ACHN (cell line): ENCODE results near the gene KCNQ4.

Experiments
- DNase-seq: peaks from one replicate; pipeline ENCODE4 v3.0.0-alpha.2; 2015
- in situ Hi-C: cut with HindIII; loops from 2 replicates; pipeline ENCODE4 v1.10.0; 2017; ENCODE audit warnings: low sequenced_read_pairs, low pct_ligation_motif_present, low pct_unique_long_range_greater_than_20kb

The KCNQ4 gene

DNA sequence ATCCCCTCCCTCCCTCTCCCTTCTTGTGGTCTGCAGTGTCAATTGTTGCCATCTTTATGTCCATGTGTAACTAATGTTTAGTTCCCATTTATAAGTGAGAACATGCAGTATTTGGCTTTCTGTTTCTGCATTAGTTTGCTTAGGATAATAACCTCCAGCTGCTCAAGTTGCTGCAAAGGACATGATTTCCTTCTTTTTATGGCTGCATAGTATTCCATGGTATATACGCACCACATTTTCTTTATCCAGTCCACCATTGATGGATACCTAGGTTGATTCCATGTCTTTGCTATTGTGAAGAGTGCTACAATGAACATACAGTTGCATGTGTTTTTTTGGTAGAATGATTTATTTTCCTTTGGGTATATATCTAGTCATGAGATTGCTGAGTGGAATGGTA is 62.3 kb downstream of the KCNQ4 start:
- in situ Hi-C loops = no loop called here
- DNase-seq = no peak

GRCh38 chr1:40847023-40847745 is 63.6 kb downstream of the KCNQ4 start:
- in situ Hi-C loops = no loop called here

GRCh38 chr1:40848530-40849189 is 65.1 kb downstream of the KCNQ4 start:
- in situ Hi-C loops = no loop called here
- peak; percentile 62 for DNase-seq

More at GRCh38 chr1:40847023-40847745, 63.6 kb downstream of the KCNQ4 start:
- peak; percentile 29 for DNase-seq

DNA sequence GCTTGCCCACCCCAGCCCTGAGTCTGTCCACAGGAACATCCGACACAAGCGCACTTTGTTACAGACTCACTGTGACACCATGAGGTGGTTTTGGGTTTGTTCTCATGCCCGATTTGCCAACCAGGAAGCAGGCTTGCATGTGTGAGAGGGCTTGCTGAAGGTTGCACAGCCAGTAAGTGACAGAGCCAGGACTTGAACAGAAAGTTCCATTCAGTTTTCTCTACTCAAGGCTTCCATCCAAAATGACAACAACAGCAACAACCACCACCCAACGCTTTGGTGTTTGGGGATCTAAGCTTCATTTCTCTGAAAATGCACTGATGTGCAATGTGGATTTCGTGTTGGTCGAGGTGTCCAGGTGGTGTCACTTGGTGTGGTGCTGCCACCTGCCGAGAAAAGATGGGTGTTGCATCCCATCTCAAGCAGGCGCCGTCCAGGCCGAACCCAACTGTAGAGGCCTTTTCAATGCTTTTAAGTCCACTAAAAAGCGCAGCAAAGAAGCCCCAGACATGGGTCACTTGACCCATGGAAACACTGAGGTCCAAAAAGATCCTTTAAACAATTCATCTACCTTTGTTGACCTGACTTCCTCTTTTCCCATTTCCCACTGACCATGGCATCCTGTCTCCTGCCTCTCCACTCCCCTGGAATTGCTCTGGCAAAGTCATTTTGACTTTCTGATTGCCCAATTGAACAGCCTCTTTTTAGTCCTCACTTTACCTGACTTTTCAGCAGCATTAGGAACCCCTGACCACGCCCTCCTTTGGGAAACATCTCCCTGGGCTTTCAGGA is 66.4 kb downstream of the KCNQ4 start:
- peak; percentile 46 for DNase-seq
- in situ Hi-C loops = loop anchor here (10.0 kb wide), 1 partner anchor 65 kb away; the partner anchor contains the start of gene KCNQ4

DNA sequence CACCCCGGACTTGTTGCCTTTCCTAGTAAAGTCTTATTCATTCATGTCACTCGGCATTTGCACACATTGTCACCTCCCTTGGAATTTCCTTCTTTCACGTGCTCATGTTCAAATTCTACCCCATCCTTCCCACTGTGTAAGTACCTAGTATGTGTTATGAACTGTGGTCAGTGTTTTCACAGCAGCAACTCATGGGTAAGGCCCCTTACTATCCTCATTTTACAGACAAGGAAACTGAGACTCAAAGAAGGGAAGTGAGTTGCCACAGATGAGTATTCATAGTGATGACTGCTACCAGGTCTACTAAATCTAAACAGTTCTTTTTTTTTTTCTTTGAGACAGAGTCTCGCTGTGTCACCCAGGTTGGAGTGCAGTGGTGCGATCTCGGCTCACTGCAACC is 68.1 kb downstream of the KCNQ4 start:
- no peak for DNase-seq
- in situ Hi-C loops = loop anchor here (10.0 kb wide), 1 partner anchor 67 kb away; the partner anchor contains the start of gene KCNQ4

DNA sequence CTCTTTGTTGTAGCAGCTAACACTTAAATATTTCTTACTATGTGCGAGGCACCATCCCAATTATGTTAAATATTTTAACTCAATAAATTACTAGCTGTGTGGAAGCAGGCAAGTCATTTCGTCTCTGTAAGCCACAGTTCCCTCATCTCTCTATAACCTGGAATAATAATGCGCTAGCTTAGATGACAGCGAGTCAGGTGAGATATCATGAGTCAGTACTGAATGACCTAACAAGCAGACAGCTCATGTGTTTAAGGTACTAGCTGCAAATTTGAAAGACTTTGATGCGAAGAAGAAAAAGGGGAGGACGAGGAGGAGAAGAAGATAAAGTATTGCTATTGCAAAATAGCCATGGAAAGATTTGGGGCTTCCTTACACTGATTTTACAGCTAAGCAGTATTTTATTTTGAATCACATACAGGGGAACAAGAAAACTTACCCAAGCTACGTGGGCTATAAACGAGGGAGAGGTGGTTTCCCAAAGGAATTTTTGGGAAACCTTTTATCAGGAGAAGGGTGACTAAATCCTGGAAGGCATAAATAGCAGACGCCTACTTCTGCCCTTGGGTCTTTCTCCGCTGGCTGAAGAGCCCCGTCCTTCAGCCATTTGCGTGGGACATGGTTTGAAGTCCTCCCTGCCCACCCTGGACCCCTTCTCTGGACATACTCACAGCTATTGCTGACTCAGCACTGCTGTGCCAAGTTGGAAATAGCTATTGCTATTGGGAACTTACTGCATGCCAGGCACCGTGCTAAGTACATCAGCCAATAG is 69.7 kb downstream of the KCNQ4 start:
- in situ Hi-C loops = loop anchor here (10.0 kb wide), 1 partner anchor 68 kb away; the partner anchor contains the start of gene KCNQ4
- no peak for DNase-seq

DNA sequence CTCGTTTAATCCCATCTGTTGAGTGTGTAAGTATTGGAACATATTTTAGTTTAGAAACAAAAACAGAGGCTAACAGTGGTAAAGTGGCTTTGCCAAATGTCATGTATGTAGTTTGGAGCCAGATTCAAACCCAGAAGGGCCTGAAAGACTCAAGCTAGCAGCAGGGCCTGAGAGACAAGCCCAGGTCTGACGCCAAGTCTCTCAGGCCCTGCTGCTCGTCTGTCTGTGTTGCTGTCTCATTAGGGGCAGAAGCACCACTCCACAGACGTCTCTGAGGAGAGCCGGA is 70.2 kb downstream of the KCNQ4 start:
- in situ Hi-C loops = loop anchor here (10.0 kb wide), 1 partner anchor 69 kb away; the partner anchor contains the start of gene KCNQ4
- DNase-seq = no peak

GRCh38 chr1:40855513-40855912 is 71.9 kb downstream of the KCNQ4 start:
- in situ Hi-C loops = loop anchor here (10.0 kb wide), 1 partner anchor 71 kb away; the partner anchor contains the start of gene KCNQ4
- DNase-seq = no peak

GRCh38 chr1:40856116-40856515 is 72.5 kb downstream of the KCNQ4 start:
- in situ Hi-C loops = loop anchor here (10.0 kb wide), 1 partner anchor 71 kb away; the partner anchor contains the start of gene KCNQ4
- DNase-seq = no peak

GRCh38 chr1:40856656-40857302 is 73.2 kb downstream of the KCNQ4 start:
- in situ Hi-C loops = loop anchor here (10.0 kb wide), 1 partner anchor 72 kb away; the partner anchor contains the start of gene KCNQ4
- DNase-seq = no peak

DNA sequence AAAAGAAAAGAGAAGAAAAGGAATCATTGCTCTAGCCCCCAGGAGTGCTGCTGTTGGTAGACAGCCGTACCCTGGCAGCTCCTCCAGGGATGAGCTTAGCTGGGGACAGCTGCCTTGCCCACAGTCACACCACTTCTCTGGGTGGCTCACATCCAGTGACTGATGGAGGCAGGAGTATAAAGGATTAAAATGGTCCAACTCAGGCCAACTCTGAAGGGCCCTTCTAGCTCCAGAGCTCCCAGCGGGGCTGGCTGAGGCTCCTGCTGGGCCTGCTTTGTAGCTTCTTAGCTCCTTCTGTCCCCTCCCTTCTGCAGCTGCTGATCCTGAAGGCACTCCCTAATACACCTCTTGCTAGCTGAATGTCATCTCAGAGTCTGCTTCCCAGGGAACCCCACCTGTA is 74.2 kb downstream of the KCNQ4 start:
- DNase-seq = no peak
- in situ Hi-C loops = loop anchor here (10.0 kb wide), 1 partner anchor 73 kb away; the partner anchor contains the start of gene KCNQ4

- no peak for DNase-seq
- in situ Hi-C loops = loop anchor here (10.0 kb wide), 1 partner anchor 74 kb away; the partner anchor contains the start of gene KCNQ4
Observed at GRCh38 chr1:40858856-40859416, 75.3 kb downstream of the KCNQ4 start.

DNA sequence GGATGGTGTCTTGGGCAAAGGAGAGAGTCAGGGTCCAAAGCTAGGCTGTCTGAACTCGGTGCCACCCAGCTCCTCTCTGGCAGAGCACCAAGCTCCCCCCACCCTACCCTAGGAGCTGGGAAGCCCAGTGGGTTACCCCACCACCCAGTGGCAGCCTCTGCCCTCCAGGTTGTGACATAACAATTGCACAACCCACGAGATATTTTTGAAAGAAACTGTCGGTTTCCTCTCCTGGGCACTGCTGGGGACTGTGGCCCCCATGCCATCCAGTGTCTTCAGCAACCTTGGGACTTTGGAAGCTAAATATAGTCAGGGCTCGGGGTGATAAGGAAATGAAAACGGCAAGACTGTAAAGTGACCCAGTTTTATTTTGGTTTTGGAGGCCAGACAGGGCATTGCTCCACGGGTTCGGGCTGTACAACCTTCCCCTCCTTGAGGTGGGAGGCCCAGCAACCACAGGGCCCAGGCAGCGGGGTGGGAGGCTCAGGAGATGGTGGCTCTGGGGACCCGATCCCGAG is 77.2 kb downstream of the KCNQ4 start:
- in situ Hi-C loops = no loop called here
- DNase-seq = no peak

- DNase-seq = peak; percentile 49
- in situ Hi-C loops = no loop called here
Observed at GRCh38 chr1:40861224-40862003, 77.8 kb downstream of the KCNQ4 start.

- in situ Hi-C loops = no loop called here
- DNase-seq = peak; percentile 90
Observed at GRCh38 chr1:40862008-40862863, 78.6 kb downstream of the KCNQ4 start, which contains the start of gene CITED4. TSS of gene CITED4 (minus strand) at chr1:40862363. CDS start at chr1:40862127, 236 bp downstream.
